EH (cell line): ENCODE measurements around the gene SDR39U1.

ENCODE experiments used
- DNase-seq: peaks from one replicate; pipeline ENCODE4 v3.0.0-alpha.2; 2015; ENCODE audit warnings: low read depth

The SDR39U1 gene

DNA sequence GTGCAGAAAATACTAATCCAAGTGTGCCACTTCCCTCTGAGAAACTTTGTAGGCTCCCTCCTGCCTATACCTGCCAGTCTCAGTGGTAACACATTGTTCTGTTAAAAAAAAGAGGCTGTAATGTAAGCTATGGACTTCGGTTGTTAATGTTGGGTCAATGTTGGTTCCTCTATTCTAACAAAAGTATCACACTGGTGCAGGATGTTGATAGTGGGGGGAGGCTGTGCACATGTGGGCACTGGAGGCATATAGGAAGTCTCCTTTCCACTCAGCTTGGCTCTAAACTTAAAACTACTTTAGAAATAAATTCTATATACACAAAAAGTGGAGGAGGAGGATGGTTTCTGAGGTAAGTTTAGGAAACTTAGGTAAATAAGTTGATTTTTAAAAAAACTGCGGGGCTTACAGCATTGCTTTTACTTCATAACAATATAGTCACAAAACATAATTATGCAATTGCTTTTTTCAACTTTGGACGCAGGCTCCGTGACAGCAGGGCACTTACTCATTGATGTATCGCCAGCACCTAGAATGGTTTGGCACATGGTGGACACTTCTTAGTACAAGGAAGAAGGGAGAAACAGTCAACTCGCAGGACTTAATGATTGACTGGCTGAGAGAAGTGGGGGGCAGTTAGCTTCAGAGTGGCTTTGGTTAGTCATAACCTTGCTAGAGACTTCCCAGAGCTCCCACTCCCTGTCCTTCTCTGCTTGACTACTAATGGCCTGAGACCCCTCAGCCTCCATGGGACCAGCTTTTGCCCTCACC is 51.7 kb downstream of the SDR39U1 start:
- DNase-seq = no peak
